Activated CD4-positive, alpha-beta T cell treated with anti-CD3 and anti-CD28 coated beads, Interleukin-2, amount 50 U/mL, for 24 hours (primary cell): ENCODE results near the gene NID2.

Experiments
- DNase-seq, 2 donors: peaks; one replicate each; pipeline ENCODE4 v3.0.0-alpha.2; 2020; ENCODE audit warnings: low read depth in 1 of 2, low spot score in 1 of 2

Gene NID2

GRCh38 chr14:52031781-52032180 is 37.1 kb downstream of the NID2 start:
- no peak for DNase-seq

GRCh38 chr14:52029881-52030280 is 39.0 kb downstream of the NID2 start:
- no peak for DNase-seq

- DNase-seq: no peak
These were observed 42.0 kb downstream of the NID2 start for GRCh38 chr14:52026901-52027300.

- no peak for DNase-seq
These were observed 42.7 kb downstream of the NID2 start for GRCh38 chr14:52026017-52026660.

GRCh38 chr14:52025310-52025709 is 43.5 kb downstream of the NID2 start:
- no peak for DNase-seq

GRCh38 chr14:52023518-52023917 is 45.3 kb downstream of the NID2 start:
- no peak for DNase-seq

GRCh38 chr14:52021957-52022600 is 46.8 kb downstream of the NID2 start:
- peak in 1 of 2 donors; percentile 10 for DNase-seq

- no peak for DNase-seq
These were observed 47.8 kb downstream of the NID2 start for GRCh38 chr14:52020866-52021717.

GRCh38 chr14:52020161-52020714 is 48.6 kb downstream of the NID2 start:
- DNase-seq: no peak

GRCh38 chr14:52018970-52019369 is 49.9 kb downstream of the NID2 start:
- DNase-seq: no peak

- no peak for DNase-seq
These were observed 50.6 kb downstream of the NID2 start for GRCh38 chr14:52018252-52018651.

GRCh38 chr14:52015411-52016030 is 53.3 kb downstream of the NID2 start:
- DNase-seq: no peak

- no peak for DNase-seq
These were observed 54.1 kb downstream of the NID2 start for GRCh38 chr14:52014601-52015267.

GRCh38 chr14:52013984-52014600 is 54.8 kb downstream of the NID2 start:
- DNase-seq: no peak

GRCh38 chr14:52012635-52013034 is 56.2 kb downstream of the NID2 start:
- no peak for DNase-seq

- no peak for DNase-seq
These were observed 57.3 kb downstream of the NID2 start for GRCh38 chr14:52011523-52011922.

GRCh38 chr14:52010173-52010693 is 58.6 kb downstream of the NID2 start:
- DNase-seq: no peak

- DNase-seq: no peak
These were observed 60.7 kb downstream of the NID2 start for GRCh38 chr14:52008136-52008535.

- no peak for DNase-seq
These were observed 61.2 kb downstream of the NID2 start for GRCh38 chr14:52007637-52008036.

- no peak for DNase-seq
These were observed 61.6 kb downstream of the NID2 start for GRCh38 chr14:52007211-52007610.
